NCI-H82 treated with DMSO at 0.1 percent for 48 hours (cell line): Measurements from ENCODE around the gene TRH.
A peak's percentile ranks its signal among the peaks of the same experiment; 100 is the strongest.
"Not testable (repeated sequence)": the region's sequence is repeated elsewhere in the genome, so short reads cannot be mapped to it uniquely, and the experiment has no call there.

Experiments
- DNase-seq: peaks from one replicate; lab custom pipeline; 2025; ENCODE audit not compliant: unreplicated experiment; lab: John Stamatoyannopoulos, UW

The TRH gene

GRCh38 chr3:129962600-129962999 is 11.9 kb upstream of the TRH start:
- DNase-seq: no peak

- no peak for DNase-seq
Observed at GRCh38 chr3:129965937-129966336, 8.6 kb upstream of the TRH start.

GRCh38 chr3:129966876-129967275 is 7.6 kb upstream of the TRH start:
- DNase-seq: no peak

GRCh38 chr3:129967761-129968160 is 6.8 kb upstream of the TRH start:
- DNase-seq: no peak

GRCh38 chr3:129971351-129972052 is 3.0 kb upstream of the TRH start:
- no peak for DNase-seq

GRCh38 chr3:129972301-129972700 is 2.2 kb upstream of the TRH start:
- DNase-seq: no peak

GRCh38 chr3:129973853-129974563 is 512 bp upstream of the TRH start:
- no peak for DNase-seq

- no peak for DNase-seq
Observed at GRCh38 chr3:129974833-129975704, 549 bp downstream of the TRH start.

GRCh38 chr3:129975705-129976048 is 1.2 kb downstream of the TRH start:
- DNase-seq: no peak

- DNase-seq: no peak
Observed at GRCh38 chr3:129976286-129976685, 1.8 kb downstream of the TRH start.

GRCh38 chr3:129978123-129978522 is 3.6 kb downstream of the TRH start:
- DNase-seq: no peak

- no peak for DNase-seq
Observed at GRCh38 chr3:129979905-129980304, 5.4 kb downstream of the TRH start.

- DNase-seq: no peak
Observed at GRCh38 chr3:129983561-129983960, 9.0 kb downstream of the TRH start.

- DNase-seq: no peak
Observed at GRCh38 chr3:129984125-129984524, 9.6 kb downstream of the TRH start.

GRCh38 chr3:129985113-129985512 is 10.6 kb downstream of the TRH start:
- DNase-seq: no peak

GRCh38 chr3:129988429-129988828 is 13.9 kb downstream of the TRH start:
- no peak for DNase-seq

GRCh38 chr3:129989414-129989813 is 14.9 kb downstream of the TRH start:
- no peak for DNase-seq

GRCh38 chr3:129992781-129993180 is 18.3 kb downstream of the TRH start:
- DNase-seq: no peak

GRCh38 chr3:129994883-129995559 is 20.5 kb downstream of the TRH start:
- peak; percentile 45 for DNase-seq

GRCh38 chr3:129996073-129996472 is 21.6 kb downstream of the TRH start:
- DNase-seq: no peak

- DNase-seq: not testable (repeated sequence)
Observed at GRCh38 chr3:129999176-129999575, 24.7 kb downstream of the TRH start.
